Keratinocyte (primary cell): ENCODE results near the gene ARFGAP3. TPM values are rescaled to one million over a fixed set of nuclear protein-coding genes. Genes with fewer than 3 reads are reported as not detected.

Experiments used
- DNase-seq: peaks from one replicate; pipeline ENCODE4 v3.0.0-alpha.2; 2011; ENCODE audit warnings: low read depth, missing footprints, low spot score
- FAIRE-seq: peaks from 2 replicates; lab custom pipeline; 2011; peaks lifted over from hg19 to GRCh38; lab: Jason Lieb, UNC
- H2AFZ ChIP-seq: 2 replicates; pipeline ENCODE4 v1.6.0; 2012; ENCODE audit warnings: low read length, control low read depth, inconsistent platforms; ENCODE audit not compliant: control insufficient read depth
- H3K27ac ChIP-seq: 2 replicates; pipeline ENCODE4 v1.5.1; 2011; ENCODE audit warnings: low read length; ENCODE audit not compliant: control insufficient read depth, insufficient read depth
- H3K27me3 ChIP-seq: 3 replicates; pipeline ENCODE4 v1.6.0; 2011; ENCODE audit warnings: low read length; ENCODE audit not compliant: control insufficient read depth, insufficient read depth; ENCODE audit errors: extremely low read depth
- H3K36me3 ChIP-seq, 2 experiments: 2 replicates in 1 of 2; 3 replicates in 1 of 2; pipeline ENCODE4 v1.5.1; 2011; ENCODE audit warnings: low read length in 2 of 2, mild to moderate bottlenecking in 1 of 2; ENCODE audit not compliant: control insufficient read depth in 2 of 2, insufficient read depth in 2 of 2; ENCODE audit errors: extremely low read depth in 1 of 2
- H3K4me1 ChIP-seq: 3 replicates; pipeline ENCODE4 v1.5.1; 2011; ENCODE audit warnings: low read length; ENCODE audit not compliant: control insufficient read depth, insufficient read depth; ENCODE audit errors: extremely low read depth
- H3K4me2 ChIP-seq: 3 replicates; pipeline ENCODE4 v1.6.0; 2011; ENCODE audit warnings: low read depth, low read length; ENCODE audit not compliant: control insufficient read depth, insufficient read depth; ENCODE audit errors: extremely low read depth
- H3K4me3 ChIP-seq, 3 experiments: fragments of 200-600 bp in 1 of 3; sonication (generic) in 1 of 3; 2 replicates in 2 of 3; 3 replicates in 1 of 3; pipeline ENCODE4 v1.5.1; 2011 to 2016; ENCODE audit warnings: low read length in 3 of 3, mild to moderate bottlenecking in 3 of 3, control low read depth in 2 of 3, inconsistent platforms in 1 of 3, low read depth in 1 of 3, mixed read lengths in 1 of 3, mixed run types in 1 of 3, moderate library complexity in 1 of 3; ENCODE audit not compliant: control insufficient read depth in 2 of 3, insufficient read depth in 2 of 3; ENCODE audit errors: extremely low read depth in 1 of 3
- H3K79me2 ChIP-seq: 2 replicates; pipeline ENCODE4 v1.6.0; 2012; ENCODE audit warnings: low read length; ENCODE audit not compliant: control insufficient read depth, insufficient read depth
- H3K9ac ChIP-seq: 3 replicates; pipeline ENCODE4 v1.6.0; 2011; ENCODE audit warnings: low read length; ENCODE audit not compliant: control insufficient read depth, insufficient read depth; ENCODE audit errors: extremely low read depth
- H3K9me1 ChIP-seq: 3 replicates; pipeline ENCODE4 v1.6.0; 2011; ENCODE audit warnings: low read length; ENCODE audit not compliant: control insufficient read depth, insufficient read depth; ENCODE audit errors: extremely low read depth
- H3K9me3 ChIP-seq: 2 replicates; pipeline ENCODE4 v1.5.1; 2012; ENCODE audit warnings: low read depth, low read length; ENCODE audit not compliant: control insufficient read depth
- H4K20me1 ChIP-seq: 3 replicates; pipeline ENCODE4 v1.6.0; 2011; ENCODE audit warnings: low read length; ENCODE audit not compliant: control insufficient read depth, insufficient read depth; ENCODE audit errors: extremely low read depth
- CTCF ChIP-seq, 3 experiments: IDR thresholded peaks in 1 of 3; conservative IDR thresholded peaks in 1 of 3; optimal IDR thresholded peaks in 1 of 3; 2 replicates in 2 of 3; 3 replicates in 1 of 3; pipeline versions ENCODE3 to v1.5.1; 2011; ENCODE audit warnings: low read length in 3 of 3, mild to moderate bottlenecking in 3 of 3, moderate library complexity in 2 of 3, control low read depth in 1 of 3, inconsistent platforms in 1 of 3; ENCODE audit not compliant: insufficient read depth in 2 of 3; ENCODE audit errors: extremely low read depth in 1 of 3
- EZH2 ChIP-seq: IDR thresholded peaks from one replicate; pipeline ENCODE4 v1.6.1; 2012; ENCODE audit warnings: inconsistent platforms, mild to moderate bottlenecking, low read length, moderate library complexity
- dilution Hi-C: fragments of 300-500 bp; cut with MboI; formaldehyde crosslinking; loops from one replicate; pipeline ENCODE4 v1.7.0; 2020; ENCODE audit warnings: low sequenced_read_pairs; ENCODE audit not compliant: extremely low pct_ligation_motif_present
- polyA plus RNA-seq, 5 experiments: library from polyadenylated mRNA; depleted of rRNA in 3 of 5; stranded (reverse) in 3 of 5; stranded (forward) in 1 of 5; unstranded in 1 of 5; fragments of >200 nt; gene quantifications; 1 replicate in 1 of 5; 2 replicates in 3 of 5; 3 replicates in 1 of 5; pipeline versions ENCODE4 v1.2.1 to v1.2.3, GENCODE V29; 2011 to 2012; ENCODE audit warnings: missing spikeins in 2 of 5, low read depth in 1 of 5, low replicate concordance in 1 of 5

The ARFGAP3 gene
- polyA plus RNA-seq, 1 donor (not counting 4 experiments of a cell fraction or from before 2014, with no cell fraction given): 28.3 TPM

GRCh38 chr22:42860968-42861367 lies 3.9 kb upstream of the ARFGAP3 start:
- peaks cover 6% of the 10 kb centered on the region for H3K79me2 ChIP-seq
- no peak overlapping the region for H3K4me2 ChIP-seq
- TF ChIP-seq EZH2 (no peak), CTCF (optimal IDR thresholded peaks at IDR 0.05 in 1 of 3, IDR thresholded peaks at IDR 0.05 in 1 of 3, conservative IDR thresholded peaks at IDR 0.05 in 1 of 3; ENCODE audit: extremely low read depth in 1 of 3, insufficient read depth in 2 of 3, low read length in 3 of 3) (no peak)
- dilution Hi-C loops: no loop called here
- no peaks in the 10 kb centered on the region for H4K20me1 ChIP-seq
- H2AFZ ChIP-seq: no peak overlapping the region
- FAIRE-seq (no peak), DNase-seq (no peak)
- no peaks in the 10 kb centered on the region for H3K9me3 ChIP-seq
- no peaks in the 10 kb centered on the region for H3K36me3 ChIP-seq
- no peak overlapping the region for H3K27ac ChIP-seq
- H3K9me1 ChIP-seq: no peaks in the 10 kb centered on the region
- H3K4me1 ChIP-seq: peaks cover 16% of the 10 kb centered on the region
- no peak overlapping the region for H3K4me3 ChIP-seq
- H3K9ac ChIP-seq: no peak overlapping the region
- H3K27me3 ChIP-seq: no peaks in the 10 kb centered on the region

GRCh38 chr22:42857845-42858481 lies 890 bp upstream of the ARFGAP3 start:
- Histone ChIP-seq H2AFZ (no peak overlapping the region), H3K9ac (no peak overlapping the region), H3K4me3 (no peak overlapping the region), H3K27ac (no peak overlapping the region), H4K20me1 (no peaks in the 10 kb centered on the region), H3K79me2 (peaks cover 32% of the 10 kb centered on the region), H3K9me1 (no peaks in the 10 kb centered on the region), H3K9me3 (no peaks in the 10 kb centered on the region), H3K4me2 (no peak overlapping the region), H3K4me1 (peaks cover 7% of the 10 kb centered on the region), H3K36me3 (peaks cover 2 to 3% of the 10 kb centered on the region in 2 experiments), H3K27me3 (no peaks in the 10 kb centered on the region)
- DNase-seq (no peak), FAIRE-seq (no peak)
- dilution Hi-C loops: no loop called here
- TF ChIP-seq CTCF (optimal IDR thresholded peaks at IDR 0.05 in 1 of 3, IDR thresholded peaks at IDR 0.05 in 1 of 3, conservative IDR thresholded peaks at IDR 0.05 in 1 of 3; ENCODE audit: extremely low read depth in 1 of 3, insufficient read depth in 2 of 3, low read length in 3 of 3) (no peak), EZH2 (no peak)
